GM19023 (cell line): ENCODE measurements around the gene TCOF1.

Experiments used
- ATAC-seq: cut with Tn5 transposase; IDR thresholded peaks from one replicate; pipeline ENCODE4 v1.9.1; 2021; ENCODE audit warnings: mild to moderate bottlenecking, moderate library complexity; ENCODE audit not compliant: unreplicated experiment

Gene TCOF1

DNA sequence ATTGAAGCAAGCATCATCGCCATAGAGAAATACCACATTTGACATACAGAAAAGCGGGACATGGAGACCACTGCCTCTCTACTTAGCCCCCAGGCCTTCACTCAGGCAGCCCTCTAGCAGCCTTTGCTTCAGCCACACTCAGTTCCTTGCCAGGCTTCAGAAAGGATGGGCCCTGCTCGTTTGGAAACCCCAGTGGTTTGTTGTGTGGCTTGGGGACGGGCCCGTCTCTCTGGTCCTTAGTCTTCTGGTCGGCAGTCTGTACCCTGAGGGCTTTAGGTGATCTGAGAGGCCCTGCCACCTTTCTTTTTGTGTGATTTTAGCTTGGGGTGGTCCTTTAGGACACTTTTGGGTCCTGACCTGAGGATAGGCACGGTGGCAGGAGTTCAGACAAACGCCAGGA lies 33.7 kb upstream of the TCOF1 start:
- no peak for ATAC-seq

DNA sequence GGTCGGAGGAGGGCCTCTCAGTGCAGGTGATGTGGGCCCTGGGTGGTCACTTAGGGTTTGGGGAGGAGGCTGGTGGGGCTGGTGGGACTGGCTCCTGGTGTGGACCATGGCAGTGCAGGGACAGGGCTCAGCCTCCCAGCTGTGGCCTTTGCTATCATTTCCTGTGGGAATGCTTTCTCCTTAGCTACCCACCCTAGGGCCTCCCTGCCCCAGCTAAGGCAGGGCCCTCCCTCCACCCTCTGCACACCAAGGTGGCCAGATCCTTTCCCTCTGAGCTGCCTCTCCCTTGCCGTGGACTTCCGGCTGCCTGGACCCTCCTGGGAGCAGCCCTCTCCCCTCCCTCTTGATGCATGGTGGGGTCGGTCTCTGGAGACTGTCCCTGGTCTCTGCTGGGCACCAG lies 32.1 kb upstream of the TCOF1 start:
- ATAC-seq, result no peak

DNA sequence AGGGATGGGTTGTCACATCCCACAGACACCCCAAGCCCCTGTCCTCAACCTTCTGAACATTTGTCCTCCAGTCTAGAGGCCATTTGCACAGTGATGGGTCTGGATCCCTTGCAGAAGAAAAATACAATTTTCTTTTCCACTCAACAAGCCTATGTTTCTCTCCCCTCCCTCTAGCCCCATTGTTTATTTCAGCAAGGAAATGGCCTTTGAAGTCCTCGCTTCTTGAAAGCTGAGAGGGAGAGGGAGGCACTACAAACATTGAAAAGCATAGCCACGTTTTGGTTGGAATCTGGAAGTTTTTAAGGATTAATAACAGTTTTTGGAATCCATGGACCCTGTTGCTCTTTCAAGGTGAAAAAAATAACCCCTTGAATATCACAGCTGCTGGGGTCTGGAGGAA lies 30.8 kb upstream of the TCOF1 start:
- ATAC-seq, result no peak

DNA sequence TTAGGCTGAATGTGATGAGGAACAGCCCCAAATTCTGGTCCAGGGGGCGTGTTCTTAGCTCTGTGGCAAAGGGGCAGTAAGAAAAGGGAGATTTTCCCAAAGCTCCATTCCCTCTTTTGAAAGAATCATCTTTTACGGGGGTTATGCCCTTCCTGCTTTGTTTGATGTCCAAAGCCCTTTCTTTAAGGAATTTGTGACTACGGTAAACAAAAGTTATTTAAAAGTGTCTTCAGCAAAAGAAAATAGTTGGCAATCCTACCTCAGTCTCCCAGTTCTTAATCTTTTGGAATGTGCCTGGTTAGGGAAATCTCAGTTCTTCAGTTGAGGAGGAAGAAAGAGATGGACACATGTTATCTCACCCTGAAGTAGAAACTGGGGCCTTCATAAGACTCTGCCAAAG lies 30.4 kb upstream of the TCOF1 start:
- no peak for ATAC-seq

DNA sequence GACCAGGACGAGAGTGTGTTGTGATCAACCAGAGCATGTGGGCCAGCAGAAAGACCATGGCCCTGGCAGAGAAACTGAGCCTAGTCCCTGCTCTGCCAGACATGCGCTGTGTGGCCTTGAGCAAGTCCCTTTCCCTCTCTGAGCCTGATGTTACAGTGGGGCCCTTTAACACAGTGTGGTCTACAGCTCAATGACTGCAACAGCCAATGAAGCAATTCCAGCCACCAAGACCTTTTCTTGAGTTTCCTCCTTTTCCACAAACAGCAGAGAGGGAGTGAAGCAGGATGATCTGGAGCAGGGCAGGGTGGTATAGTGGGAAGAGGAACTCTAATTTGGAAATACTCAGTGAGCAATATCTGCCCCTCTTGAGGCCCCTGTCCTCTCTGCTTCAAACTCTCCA lies 29.0 kb upstream of the TCOF1 start:
- ATAC-seq, result no peak

DNA sequence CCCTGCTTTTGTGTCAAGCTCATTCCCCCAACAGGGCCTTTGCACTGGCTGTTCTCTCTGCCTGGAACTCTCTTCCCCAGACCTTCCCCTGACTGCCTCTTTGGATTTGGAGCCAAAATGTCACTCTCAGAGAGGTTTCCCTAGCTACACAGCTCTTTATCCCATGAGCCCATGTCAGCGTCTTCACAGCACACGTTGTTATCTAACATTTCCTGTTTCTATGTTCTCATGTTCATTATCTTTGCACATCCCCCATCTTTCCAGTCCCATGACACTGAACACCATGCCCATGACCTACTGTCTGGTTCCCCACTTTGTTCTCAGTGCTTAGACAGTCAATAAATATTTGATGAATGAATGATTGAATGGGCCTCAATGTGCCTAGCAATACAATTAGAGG lies 28.5 kb upstream of the TCOF1 start:
- no peak for ATAC-seq

DNA sequence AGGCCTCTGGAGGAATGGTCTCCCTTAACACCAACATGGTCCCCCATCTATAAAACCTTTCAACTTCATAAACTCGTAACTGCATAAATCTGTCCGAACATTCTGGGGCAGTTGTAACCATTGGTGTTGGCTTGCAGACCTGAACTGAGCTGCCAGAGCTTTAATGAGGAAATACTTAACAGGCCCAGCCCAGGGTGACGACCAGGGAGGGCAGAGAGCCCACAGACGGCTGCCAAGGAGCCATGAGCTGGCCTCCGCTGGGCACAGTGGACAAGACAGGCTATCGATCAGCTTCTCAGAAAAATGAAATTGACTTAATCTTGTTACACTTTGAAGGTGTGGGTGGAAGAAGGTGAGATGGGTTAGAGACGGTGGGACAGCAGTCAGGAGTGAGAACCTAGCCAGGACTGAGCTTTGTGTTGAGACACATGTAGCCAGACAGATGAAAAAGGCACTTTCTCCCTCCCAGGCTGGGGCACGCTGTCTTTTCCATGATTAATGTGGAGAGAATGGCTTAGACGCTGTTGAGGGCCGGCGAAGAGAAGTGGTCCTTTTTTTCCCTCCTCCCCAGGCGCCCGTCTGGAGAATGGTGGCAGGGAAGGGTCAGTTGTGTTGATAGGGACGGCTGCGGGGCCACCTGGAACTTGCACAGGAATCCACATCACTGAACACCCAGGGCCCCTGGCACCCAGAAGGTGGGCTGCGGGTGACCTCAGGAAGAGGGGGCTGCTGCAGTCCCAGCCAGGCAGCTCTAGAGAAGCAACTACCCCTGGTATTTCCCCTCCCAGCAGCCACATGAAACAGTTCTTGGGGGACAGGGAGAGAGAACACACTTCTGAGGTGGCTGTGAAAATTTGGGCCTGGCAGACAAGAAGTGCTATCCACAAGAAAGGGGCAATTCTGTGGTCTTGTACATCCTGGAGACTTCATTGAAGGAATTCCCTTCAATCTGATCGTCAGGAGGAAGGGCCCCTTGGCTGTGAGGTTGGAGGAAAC lies 27.3 kb upstream of the TCOF1 start:
- ATAC-seq, result no peak

DNA sequence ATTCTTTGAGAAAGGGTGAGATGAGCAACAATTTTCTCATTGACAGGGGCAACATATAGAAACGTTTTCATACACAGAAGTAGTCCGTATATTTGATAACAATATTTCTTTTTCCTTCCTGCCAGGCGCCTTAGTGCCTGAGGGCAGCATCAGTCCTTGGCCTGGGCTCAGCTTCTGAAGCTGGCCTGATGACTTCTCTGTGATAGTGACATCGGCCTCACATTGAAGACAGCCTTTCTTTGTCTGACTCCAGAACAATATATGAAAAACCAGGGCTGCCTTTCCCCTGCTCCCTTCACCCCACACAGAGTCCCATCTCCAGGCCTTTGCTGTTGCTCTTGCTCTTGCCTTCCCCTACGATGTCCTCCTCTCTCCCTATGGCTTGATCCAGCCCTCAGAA lies 24.1 kb upstream of the TCOF1 start:
- no peak for ATAC-seq

DNA sequence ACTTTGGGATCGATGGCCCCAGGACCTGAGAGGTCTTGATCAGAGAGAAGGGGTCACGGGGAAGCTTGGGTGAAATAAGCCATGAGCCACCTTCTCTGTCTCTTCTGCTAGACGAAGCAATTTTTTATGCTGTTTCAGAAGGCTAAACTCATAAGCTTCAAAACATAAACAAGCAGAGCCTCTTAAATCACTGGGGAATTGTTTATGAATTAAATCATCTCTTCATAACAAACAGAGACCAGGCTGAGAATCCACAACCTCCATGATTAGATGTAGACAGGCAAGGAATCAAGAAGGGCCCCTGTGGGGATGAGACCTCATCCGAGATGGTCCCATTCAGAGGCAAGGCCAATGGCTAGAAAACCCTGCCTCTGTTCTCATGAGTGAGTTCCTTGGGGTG lies 21.7 kb upstream of the TCOF1 start:
- no peak for ATAC-seq

DNA sequence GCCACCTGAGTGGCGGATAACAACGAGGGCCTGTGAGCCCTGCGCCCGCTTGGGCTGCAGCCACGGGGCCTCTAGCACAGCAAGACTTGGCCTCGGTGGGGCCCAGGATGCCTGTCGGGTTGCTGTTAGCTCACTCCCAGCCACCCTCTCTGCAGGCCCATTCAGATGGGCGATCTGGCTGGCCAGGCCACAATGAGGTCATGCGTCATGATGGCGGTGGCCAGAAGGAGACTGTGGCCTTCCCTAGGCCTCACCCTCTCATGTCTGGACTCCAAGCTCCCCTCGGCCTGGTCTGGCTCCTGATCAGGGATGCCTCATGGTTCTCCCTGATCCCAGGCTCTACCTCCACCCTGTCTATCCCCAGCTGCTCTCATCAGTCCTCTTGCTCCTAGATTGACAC lies 19.0 kb upstream of the TCOF1 start:
- no peak for ATAC-seq

DNA sequence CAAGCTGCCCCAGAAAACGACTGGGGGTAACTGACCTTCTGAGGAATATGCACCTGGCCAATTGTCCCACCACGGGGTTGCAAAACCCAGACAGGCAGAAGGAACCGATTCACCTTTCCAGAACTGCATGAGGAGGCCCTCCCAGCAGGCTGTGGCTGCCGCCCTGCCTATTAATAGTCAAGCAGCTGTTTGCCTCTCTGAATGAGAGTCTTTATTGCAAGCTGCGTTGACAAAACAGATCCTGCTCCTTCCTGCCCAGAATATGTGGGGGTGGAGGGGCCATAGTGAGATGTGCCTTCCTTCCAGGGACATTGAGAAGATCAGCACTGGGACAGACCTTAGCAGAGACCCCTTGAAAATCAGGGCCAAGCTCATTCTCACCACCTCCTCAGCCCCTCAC lies 18.3 kb upstream of the TCOF1 start:
- no peak for ATAC-seq

DNA sequence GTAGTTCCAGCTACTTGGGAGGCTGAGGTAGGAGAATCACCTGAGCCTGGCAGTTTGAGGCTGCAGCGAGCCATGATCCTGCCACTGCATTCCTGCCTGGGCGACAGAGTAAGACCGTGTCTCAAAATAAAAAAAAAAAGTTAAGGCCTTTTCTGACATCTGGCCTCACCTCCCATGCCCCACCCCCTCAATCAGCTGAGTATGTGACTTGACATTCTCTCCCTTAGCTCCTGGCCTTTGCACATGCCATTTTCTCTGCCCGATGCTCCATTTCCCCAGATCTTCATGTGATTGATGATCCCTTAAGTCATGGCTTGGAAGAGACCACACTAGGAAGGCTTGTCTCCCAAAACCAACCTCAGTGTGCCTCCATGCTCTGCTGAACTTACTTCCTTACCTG lies 17.7 kb upstream of the TCOF1 start:
- no peak for ATAC-seq

DNA sequence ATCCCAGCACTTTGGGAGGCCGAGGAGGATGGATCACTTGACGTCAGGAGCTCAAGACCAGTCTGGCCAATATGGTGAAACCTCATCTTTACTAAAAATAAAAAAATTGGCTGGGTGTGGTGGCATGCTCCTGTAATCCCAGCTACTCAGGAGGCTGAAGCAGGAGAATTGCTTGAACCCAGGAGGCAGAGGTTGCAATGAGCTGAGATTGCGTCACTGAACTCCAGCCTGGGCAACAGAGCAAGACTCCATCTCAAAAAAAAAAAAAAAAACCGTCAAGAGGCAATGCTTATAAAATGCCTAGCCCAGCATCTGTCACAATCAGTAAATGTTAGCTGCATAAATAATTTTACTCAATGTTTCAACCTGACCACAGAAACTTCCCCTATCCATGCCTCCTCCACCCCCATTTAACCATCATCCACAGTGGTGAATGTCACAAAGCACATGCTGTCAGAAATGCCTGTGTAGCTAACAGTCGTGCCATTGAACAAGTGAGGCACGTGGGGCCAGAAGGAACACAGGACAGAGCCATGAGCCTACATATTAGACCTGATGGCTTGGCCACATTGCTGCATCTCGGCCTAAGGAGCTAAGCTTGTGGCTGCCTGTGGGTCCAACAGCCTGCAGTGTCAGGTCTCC lies 16.8 kb upstream of the TCOF1 start:
- ATAC-seq, result no peak

DNA sequence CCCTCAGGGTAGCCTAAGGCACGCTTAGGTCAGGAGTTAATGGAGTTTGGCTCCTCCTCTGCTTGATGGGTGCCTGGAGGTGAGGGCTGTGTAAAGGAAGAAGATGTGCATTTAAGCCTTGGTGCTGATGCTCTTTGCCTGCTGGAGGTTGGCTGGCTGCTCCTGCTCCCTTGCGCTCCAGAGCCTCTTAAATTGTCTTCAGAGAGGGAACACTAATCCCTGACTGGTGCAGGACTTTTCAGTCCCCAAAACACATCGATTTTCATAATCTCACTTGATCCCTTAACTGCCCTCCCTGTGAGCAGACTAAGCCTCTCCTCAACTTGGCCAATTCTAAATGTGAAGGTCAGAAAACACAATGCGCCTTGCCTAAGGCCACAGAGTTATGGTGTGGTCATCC lies 16.2 kb upstream of the TCOF1 start:
- no peak for ATAC-seq

DNA sequence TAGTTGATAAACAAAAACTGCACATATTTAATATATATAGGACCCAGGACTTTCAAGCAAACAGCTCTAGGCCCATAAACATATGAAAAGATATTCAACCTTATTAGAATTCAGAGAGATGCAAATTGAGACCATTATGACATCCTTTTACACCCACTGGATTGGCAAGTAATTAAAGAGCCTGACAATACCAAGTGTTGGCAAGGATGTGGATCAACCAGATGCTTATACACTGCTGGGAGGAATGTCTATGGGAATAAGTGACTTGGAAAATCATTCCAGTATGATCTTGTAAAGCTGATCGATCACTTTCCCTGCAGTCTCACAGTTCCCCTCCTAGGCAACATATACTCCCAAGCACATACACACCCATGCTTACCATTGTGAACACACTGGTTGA lies 15.5 kb upstream of the TCOF1 start:
- no peak for ATAC-seq

DNA sequence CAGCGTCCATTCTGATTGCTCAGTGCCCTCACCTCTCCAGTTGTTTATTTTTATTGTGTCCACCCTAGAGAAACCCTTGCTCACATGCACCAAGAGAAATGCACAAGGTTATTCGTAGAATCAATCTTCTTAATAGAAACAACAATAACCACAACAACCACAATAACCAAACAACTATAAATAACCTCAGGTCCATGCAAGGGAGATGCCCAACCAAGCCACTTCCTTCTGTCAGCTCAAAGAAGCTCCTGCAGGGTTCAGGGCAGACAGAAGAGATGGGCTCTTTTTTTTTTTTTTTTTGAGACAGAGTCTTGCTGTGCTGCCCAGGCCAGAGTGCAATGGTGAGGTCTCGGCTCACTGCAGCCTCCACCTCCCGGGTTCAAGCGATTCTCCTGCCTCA lies 14.9 kb upstream of the TCOF1 start:
- ATAC-seq, result no peak

DNA sequence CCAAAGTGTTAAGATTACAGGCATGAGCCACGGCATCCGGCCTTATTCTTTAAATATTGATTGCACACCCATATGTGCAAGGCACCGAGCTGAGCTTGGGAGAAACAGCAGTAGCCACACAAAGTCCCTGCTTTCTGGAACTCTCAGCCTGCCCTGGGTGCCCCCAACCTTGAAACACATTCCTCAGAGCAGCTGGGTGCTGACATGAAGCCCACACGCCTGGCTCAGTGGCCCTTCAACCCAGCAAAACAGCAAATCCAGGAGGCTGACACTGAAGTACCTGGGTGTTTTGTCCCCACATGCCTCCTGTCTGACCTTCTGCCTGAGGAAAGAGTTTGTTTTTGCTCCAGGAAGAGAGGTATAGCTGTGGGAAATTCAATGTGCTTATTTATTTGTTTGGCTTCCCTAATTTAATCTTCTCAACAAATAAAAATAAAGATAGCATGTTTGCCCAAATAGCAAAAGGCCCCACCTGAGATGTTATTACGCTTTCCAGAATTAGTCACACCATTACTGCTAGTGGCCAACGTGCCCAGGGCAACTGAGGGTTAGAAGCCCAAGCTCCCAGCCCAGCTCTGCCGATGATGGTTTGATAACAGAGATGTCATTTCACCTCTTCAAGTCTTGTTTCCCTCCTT lies 13.4 kb upstream of the TCOF1 start:
- ATAC-seq, result no peak

DNA sequence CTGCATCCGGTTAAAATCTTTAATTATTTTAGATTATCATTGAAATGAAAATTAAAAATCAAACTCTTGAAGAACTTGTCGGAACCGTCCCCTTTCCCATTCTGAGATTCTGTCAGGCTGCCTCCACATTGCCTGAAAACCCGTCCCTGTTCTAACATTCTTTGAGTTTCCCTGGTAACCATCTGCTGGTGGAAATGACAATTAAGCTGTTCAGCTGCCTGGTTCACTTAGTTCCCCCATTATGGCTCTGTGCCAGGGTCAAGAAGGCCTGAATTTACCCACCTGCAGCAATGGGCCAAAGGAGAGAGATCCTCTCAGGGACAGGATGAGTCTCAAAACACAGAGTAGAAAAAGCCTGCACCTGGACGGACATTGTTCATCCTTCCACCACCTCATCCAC lies 11.8 kb upstream of the TCOF1 start:
- no peak for ATAC-seq

DNA sequence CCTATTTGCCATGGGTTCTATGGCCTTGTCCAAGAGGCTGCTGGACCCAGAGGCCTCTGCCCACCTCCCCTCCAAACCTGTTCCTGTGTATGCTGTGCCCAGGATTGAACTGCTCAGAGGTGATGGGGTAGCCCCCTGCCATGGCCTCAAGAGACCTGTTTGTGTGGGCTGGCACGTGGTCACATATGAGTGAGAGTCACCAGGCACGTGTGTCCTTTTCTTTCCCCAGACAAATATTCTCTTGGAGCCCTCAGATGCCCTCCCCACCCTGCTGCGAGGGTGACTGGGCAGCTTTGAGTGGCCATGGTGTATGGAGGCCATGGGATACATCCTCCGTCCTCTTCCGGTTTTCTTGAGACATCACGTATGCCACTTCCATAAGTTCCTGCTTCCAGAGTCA lies 10.9 kb upstream of the TCOF1 start:
- no peak for ATAC-seq

DNA sequence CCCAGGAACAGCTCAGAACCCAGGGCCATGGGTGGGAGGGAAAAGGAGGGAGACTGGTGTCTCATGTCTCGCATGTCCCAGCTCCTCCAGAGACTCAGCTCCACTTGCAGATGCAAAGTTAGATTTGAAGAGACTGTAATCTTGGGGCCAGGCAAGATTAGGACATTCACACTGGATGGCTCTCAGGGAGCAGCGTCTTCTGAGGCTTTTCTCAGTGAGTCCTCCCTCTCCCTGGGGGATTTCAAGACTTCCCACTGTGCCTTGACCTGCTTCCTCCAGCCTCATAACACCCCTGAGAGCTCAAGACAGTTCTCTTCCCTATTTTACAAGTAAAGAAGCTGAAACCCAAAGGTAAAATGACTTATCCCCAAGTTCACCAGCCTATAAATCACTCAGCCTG lies 10.5 kb upstream of the TCOF1 start:
- ATAC-seq, result no peak

DNA sequence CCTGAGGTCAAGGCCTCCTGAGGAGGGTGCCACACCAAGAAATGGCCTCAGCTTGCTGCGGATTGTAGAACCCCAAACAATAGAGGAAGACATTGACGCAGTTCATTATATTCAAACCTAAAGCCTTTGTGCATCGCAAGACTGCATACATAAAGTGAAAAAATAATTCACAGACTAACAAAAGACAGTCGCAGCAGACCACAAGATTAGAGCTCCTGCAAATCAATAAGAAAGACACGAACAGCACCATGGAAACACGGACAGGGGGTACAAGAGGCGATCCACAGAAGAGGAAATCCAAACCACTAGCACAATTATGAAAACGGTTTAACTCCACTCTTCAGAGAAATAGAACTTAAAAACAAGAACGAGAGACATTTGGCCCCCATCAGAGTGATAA lies 10.0 kb upstream of the TCOF1 start:
- no peak for ATAC-seq

DNA sequence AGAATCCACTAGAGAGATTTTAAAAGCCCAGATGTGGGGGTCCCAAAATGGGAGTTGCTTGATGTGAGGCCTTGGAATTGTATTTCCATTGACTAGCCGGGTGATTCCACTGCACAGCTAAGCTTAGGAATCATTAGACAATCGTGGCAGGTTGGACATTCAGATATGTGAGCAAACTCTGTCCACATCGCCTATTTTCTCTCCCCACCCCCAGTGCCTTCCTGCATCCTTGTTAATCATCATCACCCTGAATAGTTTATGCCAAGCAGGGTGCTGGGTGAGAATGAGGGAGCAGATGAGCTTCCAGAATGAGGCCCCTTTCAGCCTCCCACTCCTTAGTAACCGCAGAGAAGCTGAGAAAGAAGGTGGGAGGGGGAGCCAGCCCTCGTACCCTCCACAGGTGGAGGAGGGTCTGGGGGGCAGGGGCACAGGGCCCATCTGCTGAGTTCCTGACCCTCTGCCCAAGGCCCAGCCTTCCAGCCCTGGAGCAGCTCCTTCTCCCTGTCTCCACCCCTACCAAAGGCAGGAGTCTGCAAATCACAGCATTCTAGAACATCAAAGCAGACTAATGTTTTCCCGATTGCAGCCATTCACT lies 7.7 kb upstream of the TCOF1 start:
- ATAC-seq, result no peak
